Right hindlimb (tissue), 1 donor: Measurements from ENCODE around the gene ADAMTS10.
A peak's percentile ranks its signal among the peaks of the same experiment; 100 is the strongest.
"Not testable (repeated sequence)": the region's sequence is repeated elsewhere in the genome, so short reads cannot be mapped to it uniquely, and the experiment has no call there.

ENCODE experiments used
- DNase-seq: peaks from one replicate; pipeline ENCODE4 v3.0.0-alpha.2; 2018

The ADAMTS10 gene

DNA sequence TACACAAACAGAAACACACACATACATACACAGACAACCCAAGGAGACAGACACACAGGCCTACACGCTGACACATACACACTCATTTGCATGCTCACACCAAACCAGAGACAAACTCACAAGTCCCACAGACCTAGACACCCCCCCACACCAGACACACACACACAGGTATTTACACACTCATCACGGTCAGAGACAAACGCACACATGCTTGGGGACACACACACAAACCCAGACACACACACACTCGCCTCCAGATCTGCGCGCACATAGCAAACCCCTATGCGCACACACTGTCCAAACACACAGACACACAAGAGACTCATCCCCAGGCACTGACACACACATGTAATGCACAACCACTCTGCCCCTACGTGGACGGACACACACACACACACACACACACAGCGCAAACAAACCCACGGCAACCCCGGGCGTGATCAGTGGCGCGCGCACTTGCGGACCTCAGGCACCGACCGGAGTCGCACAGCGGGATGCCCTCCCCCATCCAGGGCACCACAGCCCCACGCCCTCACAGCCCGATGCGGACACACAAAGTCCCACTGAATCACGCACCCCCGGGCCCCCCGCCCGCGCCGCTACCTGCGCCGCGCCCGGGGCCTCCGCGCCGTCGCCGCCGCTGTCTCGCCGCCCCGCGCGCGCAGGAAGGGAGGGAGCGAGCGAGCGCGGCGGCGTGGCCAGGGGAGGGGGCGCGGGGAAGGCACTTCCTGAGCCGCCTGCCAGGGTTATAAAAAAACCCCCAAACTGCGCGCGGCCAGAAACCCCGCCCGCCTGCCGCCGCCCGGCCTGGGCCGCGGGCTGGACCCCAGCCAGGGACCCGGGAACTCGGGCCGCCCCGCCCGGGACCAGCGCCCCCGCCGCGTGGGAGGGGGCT, at the start of gene ADAMTS10:
ADAMTS10 (minus strand) TSS at position 675 of the 895 bp plus-strand sequence. CDS start 5,005 bp downstream, outside the sequence.
- DNase-seq: peak; percentile 71

DNA sequence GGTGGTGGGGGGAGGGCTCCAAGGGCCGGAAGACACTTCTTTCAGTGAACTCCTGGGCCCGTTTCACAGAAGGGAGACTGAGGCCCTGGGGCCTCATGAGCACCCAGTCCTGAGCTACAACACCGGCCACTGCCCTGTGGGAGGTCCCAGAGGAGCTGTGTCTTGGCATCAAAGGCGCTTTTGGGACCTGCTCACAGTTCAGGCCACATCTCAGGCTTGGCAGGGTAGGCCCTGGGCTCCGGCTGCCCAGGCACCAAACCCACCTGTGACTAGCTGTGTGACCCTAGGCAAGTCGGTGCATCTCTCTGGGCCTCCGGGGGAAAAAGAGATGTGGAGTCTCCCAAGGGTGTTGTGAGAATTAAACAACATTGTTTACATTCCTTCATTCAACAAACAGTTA, 49.4 kb upstream of the ADAMTS10 start:
- no peak for DNase-seq

DNA sequence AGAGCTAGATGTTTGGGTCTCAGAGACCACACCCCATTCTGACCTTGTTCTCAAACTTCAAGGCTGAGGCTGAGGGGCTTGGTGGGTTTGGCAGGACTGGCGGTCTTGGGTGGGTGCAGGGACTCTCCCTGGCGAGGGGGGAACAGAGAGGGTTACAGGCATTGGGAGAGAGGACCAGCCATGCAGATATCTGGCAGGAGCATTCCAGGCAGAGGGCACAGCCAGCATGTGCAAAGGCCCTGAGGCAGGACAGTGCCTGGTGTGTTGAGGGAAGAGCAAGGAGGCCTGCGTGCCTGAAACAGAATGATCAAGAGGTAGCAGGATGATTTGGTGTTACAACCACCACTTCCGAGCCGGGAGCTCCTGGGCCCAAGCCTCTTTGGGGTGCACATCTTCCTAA, 47.4 kb upstream of the ADAMTS10 start:
- DNase-seq: no peak

DNA sequence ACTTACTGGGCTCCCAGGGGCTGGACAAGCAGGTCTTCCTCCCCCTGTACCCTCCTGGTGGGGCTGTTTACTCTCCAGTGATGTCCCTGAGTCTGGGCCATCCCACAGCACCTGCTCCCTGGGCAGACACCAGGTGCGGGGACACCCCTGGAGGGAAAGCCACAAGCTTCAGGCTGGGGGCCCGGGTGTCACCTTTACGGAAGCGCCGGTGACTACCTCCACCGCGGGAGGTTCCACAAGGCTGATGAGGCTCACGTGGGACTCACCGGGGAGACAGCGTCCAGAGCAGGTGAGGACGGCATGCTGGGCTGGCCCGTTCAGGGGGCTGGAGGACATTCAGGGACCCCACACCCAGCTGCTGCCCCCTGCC, 44.8 kb upstream of the ADAMTS10 start:
- DNase-seq: no peak

DNA sequence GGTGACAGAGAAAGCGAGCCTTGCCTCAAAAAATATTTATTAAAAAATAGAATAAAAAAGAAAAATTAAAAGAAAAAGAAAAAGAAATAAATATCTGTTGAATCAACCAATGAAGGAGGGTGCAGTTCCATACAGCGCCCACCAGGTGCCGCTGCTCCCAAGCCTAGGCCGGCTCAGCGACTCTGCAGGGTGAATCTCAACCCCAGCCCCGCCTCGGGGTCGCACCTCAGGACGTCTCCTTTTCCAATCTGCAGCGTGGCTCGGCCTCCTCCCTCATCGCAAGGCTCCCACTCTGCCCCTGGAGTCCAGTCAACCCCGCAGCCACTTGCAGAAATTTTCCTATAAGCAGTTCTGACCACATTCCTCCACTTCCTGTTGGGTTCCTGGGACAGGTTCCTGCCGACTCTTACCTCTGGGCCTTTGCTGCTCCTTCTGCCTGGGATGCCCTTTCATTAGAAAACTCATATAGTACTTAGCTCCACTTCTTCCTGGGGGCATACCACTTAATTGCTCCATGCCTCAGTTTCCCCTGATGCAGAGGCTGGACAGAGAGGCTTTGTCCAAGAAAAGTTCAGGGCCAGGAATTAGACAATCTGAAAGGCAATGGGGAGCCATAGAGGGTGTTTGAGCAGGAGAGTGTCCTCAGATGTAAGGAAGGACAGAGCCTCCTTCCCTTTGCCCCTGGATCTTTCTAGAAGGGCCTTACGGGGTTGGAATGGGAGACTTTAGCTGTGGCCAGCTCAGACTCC, 44.2 kb upstream of the ADAMTS10 start:
- DNase-seq: peak; percentile 59

DNA sequence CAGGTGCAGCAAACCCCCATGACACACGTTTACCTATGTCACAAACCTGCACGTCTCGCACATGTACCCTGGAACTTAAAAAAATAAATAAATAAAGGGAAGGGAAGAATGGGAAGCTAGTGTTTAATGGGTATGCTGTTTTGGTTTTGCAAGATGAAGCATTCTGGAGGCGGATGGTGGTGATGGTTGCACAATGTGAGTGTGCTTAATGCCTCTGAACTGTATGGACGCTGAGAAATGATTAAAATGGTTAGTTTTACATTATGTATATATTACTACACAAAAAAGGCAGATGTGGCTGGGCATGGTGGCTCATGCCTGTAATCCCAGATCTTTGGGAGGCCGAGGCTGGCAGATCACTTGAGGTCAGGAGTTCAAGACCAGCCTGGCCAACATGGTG, 37.7 kb upstream of the ADAMTS10 start:
- no peak for DNase-seq

DNA sequence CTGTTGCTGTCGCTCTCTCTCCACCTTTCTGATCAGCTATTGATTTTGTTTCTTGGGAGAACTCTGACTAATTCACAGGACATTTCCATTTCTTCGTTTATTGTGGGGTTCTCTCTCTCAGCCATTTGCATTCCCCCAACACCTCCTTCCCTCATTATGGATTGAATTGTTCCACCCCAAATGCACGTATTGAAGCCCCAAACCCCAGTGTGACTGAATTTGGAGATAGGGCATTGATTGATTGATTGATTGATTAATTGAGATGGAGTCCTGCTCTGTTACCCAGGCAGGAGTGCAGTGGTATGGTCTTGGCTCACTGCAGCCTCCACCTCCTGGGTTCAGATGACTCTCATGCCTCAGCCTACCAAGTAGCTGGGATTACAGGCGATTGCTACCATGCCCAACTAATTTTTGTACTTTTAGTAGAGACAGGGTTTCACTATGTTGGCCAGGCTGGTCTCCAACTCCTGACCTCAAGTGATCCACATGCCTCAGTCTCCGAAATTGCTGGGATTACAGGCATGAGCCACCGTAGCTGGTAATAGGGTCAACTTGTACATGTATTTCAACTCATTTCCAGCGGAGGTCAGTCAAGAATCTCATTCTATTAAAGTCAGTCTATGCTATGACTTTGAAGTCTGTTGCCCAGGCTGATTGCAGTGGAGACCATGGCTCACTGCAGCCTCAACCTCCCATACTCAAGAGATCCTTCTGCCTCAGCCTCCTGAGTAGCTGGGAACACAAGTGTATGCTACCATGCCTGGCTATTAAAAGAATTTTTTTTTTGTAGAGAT, 33.5 kb upstream of the ADAMTS10 start:
- DNase-seq: no peak

DNA sequence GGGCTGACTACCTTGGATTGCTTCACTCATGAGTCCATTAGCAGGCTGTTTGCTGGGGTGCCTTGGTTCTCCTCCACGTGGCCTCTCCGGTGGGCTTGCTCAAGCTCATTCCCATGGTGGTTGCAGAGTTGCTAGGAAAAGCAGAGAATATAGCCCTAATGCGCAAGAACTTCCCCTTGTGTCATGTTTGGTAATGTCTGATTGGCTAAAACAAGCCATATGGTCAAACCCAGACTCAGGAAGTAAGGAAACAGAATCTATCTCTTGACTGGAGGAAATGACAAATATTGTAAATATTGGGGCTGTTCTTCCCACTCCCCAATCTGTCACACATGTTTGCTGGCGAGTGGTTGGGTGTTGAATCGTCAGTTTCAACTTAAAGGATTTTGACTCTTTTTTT, 32.0 kb upstream of the ADAMTS10 start:
- no peak for DNase-seq

DNA sequence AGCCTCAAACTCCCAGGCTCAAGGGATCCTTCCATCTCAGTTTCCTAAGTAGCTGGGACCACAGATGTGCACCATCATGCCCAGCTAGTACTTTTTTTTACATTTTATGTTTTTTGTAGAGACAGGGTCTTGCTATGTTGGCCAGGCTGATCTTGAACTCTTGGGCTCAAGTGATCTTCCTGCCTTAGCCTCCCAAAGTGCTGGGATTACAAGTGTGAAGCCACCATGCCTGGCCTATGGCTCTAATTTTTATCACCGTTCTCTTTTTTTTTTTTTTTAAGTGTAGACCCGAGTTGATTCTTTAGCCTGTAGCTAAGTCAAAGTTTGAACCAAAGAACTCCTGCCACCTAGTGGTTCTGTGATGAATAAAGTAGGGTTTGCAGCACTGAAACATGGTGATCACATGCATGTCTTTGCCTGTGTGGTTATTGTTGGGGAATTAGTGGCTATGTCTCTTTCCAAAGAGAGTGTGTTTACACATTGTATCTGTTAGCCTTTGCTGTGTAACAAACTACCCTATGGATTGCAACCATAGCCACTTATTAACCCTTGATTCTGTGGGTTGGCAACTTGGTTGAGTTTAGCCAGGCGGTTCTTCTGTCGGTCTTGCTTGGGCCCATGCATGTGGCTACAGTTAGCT, 31.5 kb upstream of the ADAMTS10 start:
- DNase-seq: no peak

DNA sequence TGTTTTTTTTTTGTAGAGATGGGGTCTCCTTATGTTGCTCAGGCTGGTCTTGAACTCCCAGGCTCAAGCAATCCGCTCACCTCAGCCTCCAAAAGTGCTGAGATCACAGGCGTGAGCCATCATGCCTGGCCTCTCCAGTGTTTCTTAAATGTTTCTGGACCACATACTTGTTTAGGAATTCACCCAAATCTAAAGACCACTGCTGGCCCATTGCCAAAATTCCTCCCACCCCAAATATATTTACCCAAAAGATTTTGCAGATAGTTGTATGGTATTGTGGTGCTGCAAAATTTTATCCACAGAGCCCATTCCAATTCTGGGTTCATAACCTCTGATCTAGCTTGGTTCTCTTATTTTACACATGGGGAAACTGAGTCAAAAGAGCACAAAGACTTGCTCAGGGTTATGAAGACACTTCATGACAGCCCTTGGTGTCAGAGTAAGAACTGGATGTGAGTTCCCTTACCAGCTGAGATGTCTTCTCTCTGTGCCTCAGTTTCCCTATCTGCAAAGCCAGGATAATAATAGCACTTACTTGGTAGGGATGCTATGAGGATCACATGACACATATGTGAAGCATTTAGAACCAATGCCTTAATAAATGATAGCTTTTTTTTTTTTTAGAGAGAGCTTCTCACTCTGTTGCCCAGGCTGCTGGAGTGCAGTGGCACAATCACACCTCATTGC, 30.8 kb upstream of the ADAMTS10 start:
- no peak for DNase-seq

DNA sequence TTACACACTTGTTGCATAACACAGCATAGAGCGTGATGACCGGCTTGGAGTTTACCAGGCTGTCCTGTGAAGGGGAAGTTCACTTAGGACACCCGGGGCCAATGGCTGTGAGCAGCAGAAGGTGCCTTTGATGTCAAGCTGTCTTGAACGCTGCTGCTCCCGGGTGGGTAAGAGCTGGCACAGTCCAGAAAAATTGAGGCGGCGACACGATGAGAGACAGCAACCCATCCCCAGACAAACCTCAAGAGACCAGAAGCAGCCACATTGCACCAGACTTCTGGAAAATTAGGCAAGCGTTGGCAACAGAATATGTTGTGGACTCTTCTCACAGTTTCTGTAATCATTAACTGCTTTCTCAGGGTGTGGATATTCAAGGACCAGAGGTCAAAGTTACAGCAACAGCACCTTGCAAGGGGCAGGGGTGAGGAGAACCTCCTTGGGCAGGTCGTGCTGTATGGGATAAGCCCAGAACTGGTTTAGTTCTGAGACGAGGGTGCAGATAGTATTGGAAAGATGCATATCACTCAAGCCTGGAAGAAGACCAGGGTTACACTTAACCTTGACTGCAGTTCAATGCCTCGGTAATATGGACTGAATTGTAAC, 30.0 kb upstream of the ADAMTS10 start:
- no peak for DNase-seq

DNA sequence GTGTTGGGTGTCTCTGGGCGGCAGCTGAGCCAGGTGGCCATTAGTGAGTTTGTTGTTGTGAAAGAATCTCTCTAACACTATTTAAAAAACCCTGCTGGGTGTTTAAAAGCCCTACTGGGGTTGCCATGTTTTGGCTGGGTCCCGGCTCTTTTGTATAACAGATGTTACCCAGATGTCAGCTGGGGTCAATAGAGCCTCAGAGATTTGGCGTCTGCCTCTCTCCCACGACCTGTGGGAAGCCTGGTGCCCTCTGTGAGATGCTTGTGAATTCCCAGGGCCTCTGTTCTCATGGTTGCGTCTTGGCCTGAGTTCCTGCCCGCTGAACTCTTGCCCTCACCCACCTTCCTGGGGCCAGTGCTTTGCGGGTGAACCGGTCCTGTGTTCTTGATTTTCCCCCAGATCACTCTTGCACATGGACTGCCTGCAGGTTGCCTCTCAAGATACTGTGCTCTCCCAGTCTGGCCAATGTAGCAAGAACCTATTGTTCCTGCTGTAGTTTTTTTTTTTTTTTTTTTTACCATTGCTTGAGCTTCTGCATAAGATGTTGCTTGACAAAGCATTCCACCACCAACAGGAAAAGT, 29.4 kb upstream of the ADAMTS10 start:
- DNase-seq: no peak

DNA sequence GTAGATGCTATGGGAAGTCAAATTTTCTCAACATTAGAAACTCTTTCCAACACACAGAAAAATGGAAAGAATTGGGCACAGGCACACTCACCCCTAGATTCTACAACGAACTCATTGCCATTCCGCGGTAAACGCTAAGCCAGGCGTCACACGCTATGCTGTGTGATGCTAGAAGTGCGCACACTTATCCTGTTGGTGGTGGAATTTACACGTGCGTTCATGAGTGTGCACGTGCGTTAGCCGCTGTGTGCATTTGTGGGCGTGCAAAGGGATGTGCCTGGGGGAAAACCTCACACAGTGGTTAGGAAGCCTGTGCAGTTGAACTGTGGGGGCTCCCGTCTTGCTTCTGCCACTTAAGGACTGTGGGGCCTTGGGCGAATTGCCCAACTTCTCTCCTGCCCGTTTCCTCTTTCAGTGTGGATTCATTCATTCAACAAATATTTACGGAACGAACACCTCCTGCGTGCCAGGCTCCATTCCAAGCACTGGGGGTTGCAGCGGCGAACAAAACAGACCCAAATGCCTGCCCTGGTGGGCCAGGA, 27.6 kb upstream of the ADAMTS10 start:
- DNase-seq: no peak

DNA sequence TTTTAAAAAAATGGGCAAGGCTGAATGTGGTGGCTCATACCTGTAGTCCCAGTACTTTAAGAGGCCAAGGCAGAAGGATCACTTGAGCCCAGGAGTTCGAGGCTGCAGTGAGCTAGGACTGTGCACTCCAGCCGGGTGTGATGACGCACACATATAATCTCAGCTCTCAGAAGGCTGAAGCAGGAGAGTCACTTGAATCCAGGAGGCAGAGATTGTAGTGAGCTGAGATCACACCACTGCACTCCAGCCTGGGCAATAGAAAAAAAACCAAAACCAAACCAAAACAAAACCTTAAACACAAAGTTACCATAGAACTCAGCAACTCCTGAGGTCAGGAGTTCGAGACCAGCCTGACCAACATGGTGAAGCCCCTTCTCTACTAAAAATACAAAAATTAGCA, 26.6 kb upstream of the ADAMTS10 start:
- not testable (repeated sequence) for DNase-seq

DNA sequence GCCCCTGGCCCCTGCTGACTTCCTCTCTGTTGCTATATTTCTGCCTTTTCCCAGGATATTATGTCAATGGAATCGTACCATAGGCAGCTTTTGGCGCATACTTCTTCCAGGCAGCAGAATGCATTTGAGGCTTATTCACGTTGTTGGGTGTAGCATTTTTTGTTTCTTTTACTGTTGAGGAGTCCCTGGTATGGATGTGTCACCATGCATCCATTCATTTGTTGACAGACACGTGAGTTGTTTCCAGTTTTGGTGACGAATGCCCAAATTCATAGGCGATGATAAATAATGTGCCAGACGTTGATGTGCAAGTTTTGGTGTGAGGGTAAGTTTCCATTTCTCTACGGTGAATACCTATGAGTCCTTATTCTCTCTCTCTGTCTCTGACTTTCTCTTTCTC, 24.9 kb upstream of the ADAMTS10 start:
- DNase-seq: no peak

DNA sequence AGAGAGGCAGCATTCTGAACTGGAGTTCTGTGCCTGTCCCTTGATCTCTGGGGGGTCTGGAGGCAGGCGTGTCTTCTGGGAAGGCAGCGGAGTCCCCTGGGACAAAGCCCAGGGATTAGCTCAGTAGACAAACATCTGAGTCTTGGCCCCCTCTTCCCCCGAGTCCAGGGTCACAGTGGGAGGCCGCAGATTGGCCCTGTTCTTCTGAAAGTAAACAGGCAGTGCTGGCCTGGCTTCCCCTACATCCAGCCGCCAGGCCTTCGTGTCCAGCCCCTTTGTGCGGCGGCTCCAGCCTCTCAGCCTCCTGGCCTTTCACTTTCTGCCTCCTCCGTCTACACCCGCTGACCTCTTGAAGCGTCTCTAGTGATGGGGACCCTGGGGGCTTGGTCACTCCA, 20.9 kb upstream of the ADAMTS10 start:
- no peak for DNase-seq

DNA sequence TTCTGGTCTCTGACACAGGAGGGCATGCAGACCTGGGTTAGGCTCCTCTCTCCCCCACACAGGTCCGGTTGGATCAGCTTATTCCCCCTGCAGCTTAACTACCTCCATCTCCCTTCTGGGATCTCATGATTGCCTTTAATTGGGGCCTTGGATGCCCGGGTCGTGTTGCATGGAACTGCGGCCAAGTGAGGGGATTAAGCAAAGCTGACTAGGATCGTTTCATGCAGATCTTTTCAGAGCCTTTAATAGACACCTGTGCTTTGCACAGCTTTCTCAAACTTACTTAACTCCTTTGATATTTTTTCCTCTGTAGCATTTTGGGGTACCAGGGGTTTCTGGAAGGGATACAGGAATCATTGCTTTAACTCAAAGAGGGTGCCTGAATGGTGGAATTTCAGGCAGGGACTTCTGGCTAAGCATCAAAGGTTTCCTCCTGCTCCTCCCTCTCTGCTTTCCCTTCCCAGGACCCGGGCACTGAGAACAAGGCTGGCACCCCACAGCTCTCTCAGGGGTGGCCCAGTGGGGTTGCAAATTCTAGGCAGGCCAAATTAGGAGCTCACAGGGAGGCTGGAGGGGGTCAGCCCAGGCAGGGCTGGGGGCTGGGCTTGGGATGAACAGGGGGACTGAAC, 20.4 kb upstream of the ADAMTS10 start:
- no peak for DNase-seq

DNA sequence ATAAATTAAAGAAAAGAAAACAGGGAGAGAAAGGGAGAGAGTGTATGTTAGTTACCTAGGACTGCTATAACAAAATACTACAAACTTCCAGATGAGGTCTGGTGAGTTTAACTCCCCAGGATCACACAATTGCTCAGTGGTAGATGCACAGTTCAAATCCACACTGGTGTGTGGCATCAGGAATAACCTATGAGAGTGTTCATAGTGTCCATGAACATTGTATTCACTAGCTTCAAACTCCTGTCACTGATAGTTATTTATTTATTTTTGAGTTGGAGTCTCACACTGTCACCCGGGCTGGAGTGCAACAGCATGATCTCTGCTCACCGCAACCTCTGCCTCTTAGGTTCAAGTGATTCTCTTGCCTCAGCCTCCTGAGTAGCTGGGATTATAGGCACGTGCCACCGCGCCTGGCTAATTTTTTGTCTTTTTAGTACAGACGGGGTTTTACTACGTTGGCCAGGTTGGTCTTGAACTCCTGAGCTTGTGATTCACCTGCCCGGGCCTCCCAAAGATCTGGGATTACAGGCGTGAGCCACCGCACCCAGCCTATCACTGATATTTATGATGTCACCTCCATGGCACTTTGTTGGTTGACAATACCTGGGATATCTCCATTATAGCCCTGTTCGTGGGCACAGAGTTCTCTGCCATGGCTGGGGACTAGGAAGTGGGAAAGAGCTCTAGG, 19.6 kb upstream of the ADAMTS10 start, which contains the start of gene NFILZ:
NFILZ (plus strand) TSS at position 638 of the 688 bp plus-strand sequence. CDS start 46,133 bp downstream, outside the sequence.
- no peak for DNase-seq

DNA sequence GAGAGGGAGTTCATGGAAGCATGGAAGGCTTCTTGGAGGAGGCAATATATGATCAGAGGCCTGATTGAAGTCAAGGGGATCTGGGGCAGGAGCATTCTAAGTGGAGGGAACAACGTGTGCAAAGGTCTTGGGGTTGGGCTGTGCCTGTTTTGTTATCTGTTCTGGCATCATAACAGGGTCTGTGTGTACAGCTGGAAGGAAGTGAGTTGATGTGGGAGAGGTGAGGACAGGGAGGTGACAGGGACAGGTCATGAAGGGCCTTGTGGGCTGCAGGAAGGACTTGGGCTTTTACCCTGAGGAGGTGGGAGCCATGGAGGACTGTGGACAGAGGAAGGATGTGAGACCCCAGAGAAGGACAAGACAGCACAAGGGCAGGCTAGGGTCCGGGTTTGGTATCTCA, 18.7 kb upstream of the ADAMTS10 start:
- DNase-seq: no peak

DNA sequence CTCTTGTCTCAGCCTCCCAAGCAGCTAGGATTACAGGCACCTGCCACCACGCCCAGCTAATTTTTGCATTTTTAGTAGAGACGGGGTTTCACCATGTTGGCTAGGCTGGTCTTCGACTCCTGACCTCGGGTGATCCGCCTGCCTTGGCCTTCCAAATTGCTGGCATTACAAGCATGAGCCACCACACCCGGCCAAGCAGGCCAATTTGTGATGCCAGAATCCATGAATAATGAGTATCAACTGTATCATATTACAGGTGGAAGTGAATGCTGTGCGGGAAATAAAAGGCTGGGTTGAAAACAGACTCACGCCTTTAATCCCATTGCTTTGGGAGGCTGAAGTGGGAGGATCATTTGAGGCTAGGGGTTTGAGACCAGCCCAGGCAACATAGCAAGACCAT, 16.3 kb upstream of the ADAMTS10 start:
- no peak for DNase-seq
